B cell (primary cell): Measurements from ENCODE around the gene RAD51B.
"Not testable (repeated sequence)": the region's sequence is repeated elsewhere in the genome, so short reads cannot be mapped to it uniquely, and the experiment has no call there.

Experiments used
- CTCF ChIP-seq: fragments of 200-600 bp; IDR thresholded peaks from one replicate; pipeline ENCODE4 v1.8.0; 2022; ENCODE audit warnings: antibody characterized with exemption, mild to moderate bottlenecking
- EZH2 ChIP-seq: IDR thresholded peaks from 2 replicates; pipeline ENCODE4 v1.6.1; 2012; ENCODE audit warnings: borderline replicate concordance, low read depth, mild to moderate bottlenecking, moderate library complexity, low read length; ENCODE audit not compliant: insufficient read depth, poor library complexity, severe bottlenecking

DNA sequence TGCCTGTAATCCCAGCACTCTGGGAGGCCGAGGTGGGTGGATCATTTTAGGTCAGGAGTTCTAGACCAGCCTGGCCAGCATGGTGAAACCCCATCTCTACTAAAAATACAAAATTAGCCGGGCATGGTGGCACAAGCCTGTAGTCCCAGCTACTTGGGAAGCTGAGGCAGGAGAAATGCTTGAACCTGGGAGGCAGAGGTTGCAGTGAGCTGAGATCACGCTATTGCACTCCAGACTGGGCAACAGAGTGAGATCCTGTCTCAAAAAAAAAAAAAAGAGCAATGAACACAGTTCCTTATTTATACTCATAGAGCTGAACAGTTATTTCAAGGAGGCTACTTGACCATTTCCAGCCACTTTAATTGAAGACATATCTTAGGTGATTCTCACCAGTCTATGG, 469.9 kb downstream of the RAD51B start:
- not testable (repeated sequence) for TF ChIP-seq CTCF, EZH2
